ENCODE measurements around the gene KCNAB2.

Gene KCNAB2

GRCh38 chr1:6094801-6095505 lies 49.3 kb downstream of the KCNAB2 start:
- H3K9me3 ChIP-seq (ENCODE audit: insufficient read depth, low read length): no peaks in the 10 kb centered on the region
- no peak overlapping the region for H3K4me3 ChIP-seq (ENCODE audit: insufficient read length, low read depth)
- H3K9ac ChIP-seq (ENCODE audit: insufficient read length, low read depth): no peak overlapping the region
- no peak for DNase-seq (ENCODE audit: low read depth, low spot score)
- H3K4me1 ChIP-seq (ENCODE audit: insufficient read depth, insufficient read length): no peaks in the 10 kb centered on the region
- no peaks in the 10 kb centered on the region for H3K36me3 ChIP-seq (ENCODE audit: insufficient read depth, insufficient read length, low read length)
- no peak for TF ChIP-seq ZNF274 (IDR thresholded peaks at IDR 0.05; ENCODE audit: low read depth, low read length)
- no peak for TF ChIP-seq YY1 (IDR thresholded peaks at IDR 0.05; ENCODE audit: insufficient read depth, insufficient read length)
- TF ChIP-seq SUZ12 (IDR thresholded peaks at IDR 0.05; ENCODE audit: extremely low read depth, insufficient read depth, insufficient read length): no peak
- no peaks in the 10 kb centered on the region for H3K27me3 ChIP-seq (ENCODE audit: insufficient read depth, insufficient read length)

GRCh38 chr1:6095511-6096242 lies 50.0 kb downstream of the KCNAB2 start:
- no peaks in the 10 kb centered on the region for H3K9me3 ChIP-seq (ENCODE audit: insufficient read depth, low read length)
- no peak for DNase-seq (ENCODE audit: low read depth, low spot score)
- H3K27me3 ChIP-seq (ENCODE audit: insufficient read depth, insufficient read length): no peaks in the 10 kb centered on the region
- TF ChIP-seq YY1 (IDR thresholded peaks at IDR 0.05; ENCODE audit: insufficient read depth, insufficient read length) (no peak), SUZ12 (IDR thresholded peaks at IDR 0.05; ENCODE audit: extremely low read depth, insufficient read depth, insufficient read length) (no peak), ZNF274 (IDR thresholded peaks at IDR 0.05; ENCODE audit: low read depth, low read length) (no peak)
- no peaks in the 10 kb centered on the region for H3K36me3 ChIP-seq (ENCODE audit: insufficient read depth, insufficient read length, low read length)
- no peaks in the 10 kb centered on the region for H3K4me1 ChIP-seq (ENCODE audit: insufficient read depth, insufficient read length)
- no peak overlapping the region for H3K4me3 ChIP-seq (ENCODE audit: insufficient read length, low read depth)
- H3K9ac ChIP-seq (ENCODE audit: insufficient read length, low read depth): no peak overlapping the region

- no peak overlapping the region for H3K4me3 ChIP-seq (ENCODE audit: insufficient read length, low read depth)
- H3K4me1 ChIP-seq (ENCODE audit: insufficient read depth, insufficient read length): no peaks in the 10 kb centered on the region
- no peak for DNase-seq (ENCODE audit: low read depth, low spot score)
- H3K9me3 ChIP-seq (ENCODE audit: insufficient read depth, low read length): no peaks in the 10 kb centered on the region
- TF ChIP-seq SUZ12 (IDR thresholded peaks at IDR 0.05; ENCODE audit: extremely low read depth, insufficient read depth, insufficient read length): no peak
- TF ChIP-seq ZNF274 (IDR thresholded peaks at IDR 0.05; ENCODE audit: low read depth, low read length): no peak
- TF ChIP-seq YY1 (IDR thresholded peaks at IDR 0.05; ENCODE audit: insufficient read depth, insufficient read length): no peak
- H3K9ac ChIP-seq (ENCODE audit: insufficient read length, low read depth): no peak overlapping the region
- no peaks in the 10 kb centered on the region for H3K27me3 ChIP-seq (ENCODE audit: insufficient read depth, insufficient read length)
- H3K36me3 ChIP-seq (ENCODE audit: insufficient read depth, insufficient read length, low read length): no peaks in the 10 kb centered on the region
These were observed 50.8 kb downstream of the KCNAB2 start for GRCh38 chr1:6096243-6097116.

- no peak for DNase-seq (ENCODE audit: low read depth, low spot score)
- no peaks in the 10 kb centered on the region for H3K4me1 ChIP-seq (ENCODE audit: insufficient read depth, insufficient read length)
- H3K9ac ChIP-seq (ENCODE audit: insufficient read length, low read depth): no peak overlapping the region
- no peaks in the 10 kb centered on the region for H3K9me3 ChIP-seq (ENCODE audit: insufficient read depth, low read length)
- H3K4me3 ChIP-seq (ENCODE audit: insufficient read length, low read depth): no peak overlapping the region
- no peaks in the 10 kb centered on the region for H3K36me3 ChIP-seq (ENCODE audit: insufficient read depth, insufficient read length, low read length)
- no peaks in the 10 kb centered on the region for H3K27me3 ChIP-seq (ENCODE audit: insufficient read depth, insufficient read length)
- no peak for TF ChIP-seq YY1 (IDR thresholded peaks at IDR 0.05; ENCODE audit: insufficient read depth, insufficient read length)
- no peak for TF ChIP-seq SUZ12 (IDR thresholded peaks at IDR 0.05; ENCODE audit: extremely low read depth, insufficient read depth, insufficient read length)
- TF ChIP-seq ZNF274 (IDR thresholded peaks at IDR 0.05; ENCODE audit: low read depth, low read length): no peak
These were observed 51.5 kb downstream of the KCNAB2 start for GRCh38 chr1:6097117-6097595.

DNA sequence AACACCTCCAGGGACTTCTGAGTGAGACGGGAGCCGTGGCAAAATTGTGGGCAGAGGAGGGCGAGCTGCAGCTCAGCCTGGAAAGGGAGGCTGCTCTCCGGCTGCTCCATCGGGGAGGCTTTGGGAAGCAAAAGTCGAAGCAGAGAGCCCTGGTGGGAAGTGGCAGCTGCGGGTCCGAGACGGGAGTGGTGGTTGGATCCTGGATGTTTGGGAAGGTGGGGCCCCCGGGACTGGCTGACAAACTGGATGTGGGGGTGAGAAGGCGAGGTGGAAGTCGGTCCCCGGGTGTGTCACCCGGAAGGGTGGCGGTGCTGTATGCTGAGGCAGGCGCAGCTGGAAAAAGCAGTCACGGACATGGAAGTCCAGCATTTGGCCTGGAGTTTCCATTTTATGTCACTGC lies 52.1 kb downstream of the KCNAB2 start:
- DNase-seq (ENCODE audit: low read depth, low spot score): no peak
- Histone ChIP-seq H3K27me3 (ENCODE audit: insufficient read depth, insufficient read length) (no peaks in the 10 kb centered on the region), H3K9me3 (ENCODE audit: insufficient read depth, low read length) (no peaks in the 10 kb centered on the region), H3K4me3 (ENCODE audit: insufficient read length, low read depth) (no peak overlapping the region), H3K4me1 (ENCODE audit: insufficient read depth, insufficient read length) (no peaks in the 10 kb centered on the region), H3K36me3 (ENCODE audit: insufficient read depth, insufficient read length, low read length) (no peaks in the 10 kb centered on the region), H3K9ac (ENCODE audit: insufficient read length, low read depth) (no peak overlapping the region)
- TF ChIP-seq ZNF274 (IDR thresholded peaks at IDR 0.05; ENCODE audit: low read depth, low read length) (no peak), SUZ12 (IDR thresholded peaks at IDR 0.05; ENCODE audit: extremely low read depth, insufficient read depth, insufficient read length) (no peak), YY1 (IDR thresholded peaks at IDR 0.05; ENCODE audit: insufficient read depth, insufficient read length) (no peak)

GRCh38 chr1:6098303-6099215 lies 52.9 kb downstream of the KCNAB2 start:
- no peaks in the 10 kb centered on the region for H3K4me1 ChIP-seq (ENCODE audit: insufficient read depth, insufficient read length)
- H3K36me3 ChIP-seq (ENCODE audit: insufficient read depth, insufficient read length, low read length): no peaks in the 10 kb centered on the region
- DNase-seq (ENCODE audit: low read depth, low spot score): no peak
- H3K9me3 ChIP-seq (ENCODE audit: insufficient read depth, low read length): no peaks in the 10 kb centered on the region
- no peaks in the 10 kb centered on the region for H3K27me3 ChIP-seq (ENCODE audit: insufficient read depth, insufficient read length)
- no peak overlapping the region for H3K9ac ChIP-seq (ENCODE audit: insufficient read length, low read depth)
- no peak overlapping the region for H3K4me3 ChIP-seq (ENCODE audit: insufficient read length, low read depth)
- TF ChIP-seq YY1 (IDR thresholded peaks at IDR 0.05; ENCODE audit: insufficient read depth, insufficient read length) (no peak), SUZ12 (IDR thresholded peaks at IDR 0.05; ENCODE audit: extremely low read depth, insufficient read depth, insufficient read length) (no peak), ZNF274 (IDR thresholded peaks at IDR 0.05; ENCODE audit: low read depth, low read length) (no peak)
